ENCODE data around the gene MZT2B. TPM values are rescaled to one million over a fixed set of nuclear protein-coding genes. Genes with fewer than 3 reads are reported as not detected.
"Not testable (repeated sequence)": the region's sequence is repeated elsewhere in the genome, so short reads cannot be mapped to it uniquely, and the experiment has no call there.

The MZT2B gene
- total RNA-seq, 1 experiment from 2014 or later, result 198 TPM

DNA sequence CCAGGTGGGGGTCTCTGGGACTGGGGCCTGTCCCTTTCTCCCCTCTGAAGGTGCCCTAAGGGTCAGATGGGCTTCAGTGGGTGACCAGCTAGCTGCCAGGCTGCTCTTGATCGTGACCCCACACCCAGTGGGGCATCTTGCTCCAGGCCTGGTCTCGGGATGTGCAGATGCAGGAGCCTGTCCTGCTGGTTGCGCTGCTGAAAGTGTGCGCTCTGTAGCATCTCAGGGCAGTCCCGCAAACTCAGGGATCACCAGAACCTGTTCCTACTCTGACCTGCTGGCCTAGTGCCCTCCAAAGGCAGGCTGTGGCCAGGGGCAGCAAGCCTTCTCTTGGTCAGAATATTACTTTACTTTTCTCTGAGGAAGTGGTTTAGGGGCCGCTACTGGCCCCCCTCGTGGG, 41.5 kb upstream of the MZT2B start:
- H3K4me2 ChIP-seq (ENCODE audit: insufficient read depth, insufficient read length, low read length); H2AFZ ChIP-seq (ENCODE audit: low read length); H2BK15ac ChIP-seq (ENCODE audit: low read depth, low read length); H3K4ac ChIP-seq (ENCODE audit: low read depth, low read length); H2AK5ac ChIP-seq (ENCODE audit: insufficient read length, low read length); H3K36me3 Mint-ChIP-seq (ENCODE audit: insufficient read depth in 1 of 3, low read depth in 3 of 3); H3K79me1 ChIP-seq (ENCODE audit: insufficient read depth, low read depth, low read length, poor library complexity, severe bottlenecking); H2BK5ac ChIP-seq (ENCODE audit: insufficient read length, low read length); H3K9ac ChIP-seq (ENCODE audit: extremely low read depth, insufficient read length, low read length); H4K5ac ChIP-seq (ENCODE audit: insufficient read length, low read depth, low read length); H2BK20ac ChIP-seq (ENCODE audit: low read depth, low read length, poor library complexity, severe bottlenecking); H3K56ac ChIP-seq (ENCODE audit: insufficient read length, low read depth, low read length); H3K4me3 Mint-ChIP-seq; H3K79me2 ChIP-seq (ENCODE audit: insufficient read depth, low read length); H2BK12ac ChIP-seq (ENCODE audit: insufficient read length, low read depth, low read length); H3K23ac ChIP-seq (ENCODE audit: insufficient read length, low read depth, low read length); H4K20me1 ChIP-seq (ENCODE audit: control insufficient read depth, insufficient read depth, insufficient read length); H4K8ac ChIP-seq (replicated peaks; ENCODE audit: insufficient read length, low read depth, low read length); H3K14ac ChIP-seq (ENCODE audit: insufficient read depth, low read length); H3T11ph ChIP-seq (ENCODE audit: low read length); H4K91ac ChIP-seq (ENCODE audit: insufficient read length, low read depth, low read length); H3K27ac Mint-ChIP-seq; H3K9me3 Mint-ChIP-seq; H3K4me1 ChIP-seq (ENCODE audit: insufficient read depth, low read length); H3K4me1 Mint-ChIP-seq; H3K18ac ChIP-seq (ENCODE audit: insufficient read length, low read depth, low read length); H3K23me2 ChIP-seq (ENCODE audit: insufficient read length, low read depth, low read length, poor library complexity, severe bottlenecking); H3K27ac ChIP-seq (ENCODE audit: insufficient read length, low read depth, low read length); H3K9me3 ChIP-seq (ENCODE audit: control insufficient read depth, low read depth, low read length); H2BK120ac ChIP-seq (ENCODE audit: low read depth, low read length, poor library complexity, severe bottlenecking); H3K27me3 ChIP-seq (ENCODE audit: insufficient read depth, low read length): not testable (repeated sequence)
- peak; percentile 15 for DNase-seq
- peaks cover 15% of the 10 kb centered on the region for H3K27me3 Mint-ChIP-seq (ENCODE audit: low read depth)
- no CpG with 5 or more reads among the region's 7 CpGs for WGBS (ENCODE audit: extremely low coverage, insufficient read length, low lambda C conversion rate)

- not testable (repeated sequence) for H3K4me3 Mint-ChIP-seq; H4K91ac ChIP-seq (ENCODE audit: insufficient read length, low read depth, low read length); H4K20me1 ChIP-seq (ENCODE audit: control insufficient read depth, insufficient read depth, insufficient read length); H4K8ac ChIP-seq (replicated peaks; ENCODE audit: insufficient read length, low read depth, low read length); H2BK20ac ChIP-seq (ENCODE audit: low read depth, low read length, poor library complexity, severe bottlenecking); H3K23ac ChIP-seq (ENCODE audit: insufficient read length, low read depth, low read length); H3K36me3 Mint-ChIP-seq (ENCODE audit: insufficient read depth in 1 of 3, low read depth in 3 of 3); H3K18ac ChIP-seq (ENCODE audit: insufficient read length, low read depth, low read length); H2BK15ac ChIP-seq (ENCODE audit: low read depth, low read length); H2AFZ ChIP-seq (ENCODE audit: low read length); H3K9me3 ChIP-seq (ENCODE audit: control insufficient read depth, low read depth, low read length); H3K79me2 ChIP-seq (ENCODE audit: insufficient read depth, low read length); H4K5ac ChIP-seq (ENCODE audit: insufficient read length, low read depth, low read length); H3K4me2 ChIP-seq (ENCODE audit: insufficient read depth, insufficient read length, low read length); H3K56ac ChIP-seq (ENCODE audit: insufficient read length, low read depth, low read length); H2BK120ac ChIP-seq (ENCODE audit: low read depth, low read length, poor library complexity, severe bottlenecking); H3K9ac ChIP-seq (ENCODE audit: extremely low read depth, insufficient read length, low read length); H3K4me1 ChIP-seq (ENCODE audit: insufficient read depth, low read length); H3K4me1 Mint-ChIP-seq; H2BK5ac ChIP-seq (ENCODE audit: insufficient read length, low read length); H3K23me2 ChIP-seq (ENCODE audit: insufficient read length, low read depth, low read length, poor library complexity, severe bottlenecking); H3K27ac ChIP-seq (ENCODE audit: insufficient read length, low read depth, low read length); H3T11ph ChIP-seq (ENCODE audit: low read length); H3K27ac Mint-ChIP-seq; H3K4ac ChIP-seq (ENCODE audit: low read depth, low read length); H3K27me3 ChIP-seq (ENCODE audit: insufficient read depth, low read length); H2BK12ac ChIP-seq (ENCODE audit: insufficient read length, low read depth, low read length); H2AK5ac ChIP-seq (ENCODE audit: insufficient read length, low read length); H3K79me1 ChIP-seq (ENCODE audit: insufficient read depth, low read depth, low read length, poor library complexity, severe bottlenecking); H3K14ac ChIP-seq (ENCODE audit: insufficient read depth, low read length); H3K9me3 Mint-ChIP-seq
- peak; percentile 3 for DNase-seq
- WGBS (ENCODE audit: extremely low coverage, insufficient read length, low lambda C conversion rate), result no CpG with 5 or more reads among the region's 6 CpGs
- H3K27me3 Mint-ChIP-seq (ENCODE audit: low read depth), result peaks cover 15% of the 10 kb centered on the region
Measured at GRCh38 chr2:130141002-130141401, 41.1 kb upstream of the MZT2B start.

Data from H9 (cell line).